Epithelial cell of proximal tubule (primary cell): ENCODE data around the gene RBM45. TPM values are rescaled to one million over a fixed set of nuclear protein-coding genes. Genes with fewer than 3 reads are reported as not detected.
"Not testable (repeated sequence)": the region's sequence is repeated elsewhere in the genome, so short reads cannot be mapped to it uniquely, and the experiment has no call there.

ENCODE experiments used
- DNase-seq: peaks from one replicate; pipeline ENCODE4 v3.0.0-alpha.2; 2011; ENCODE audit warnings: low read depth
- H3K4me3 ChIP-seq: 2 replicates; pipeline ENCODE4 v1.5.1; 2011; ENCODE audit warnings: low read depth, mild to moderate bottlenecking, low read length
- total RNA-seq: library from RNA; depleted of rRNA; stranded (reverse); fragments of >200 nt; gene quantifications from 2 replicates; pipeline ENCODE4 v1.2.3, GENCODE V29; 2015
- TF ChIP-seq, protein P1 (sequence below): conservative IDR thresholded peaks from 2 replicates; pipeline ENCODE4 v1.5.1; 2012; ENCODE audit warnings: low read depth, mild to moderate bottlenecking, low read length

The RBM45 gene
- total RNA-seq, 1 donor from 2014 or later = 10.2 TPM

GRCh38 chr2:178143481-178143880, 31.2 kb downstream of the RBM45 start:
- H3K4me3 ChIP-seq = no peak overlapping the region
- DNase-seq = no peak
- TF ChIP-seq, protein P1, sequence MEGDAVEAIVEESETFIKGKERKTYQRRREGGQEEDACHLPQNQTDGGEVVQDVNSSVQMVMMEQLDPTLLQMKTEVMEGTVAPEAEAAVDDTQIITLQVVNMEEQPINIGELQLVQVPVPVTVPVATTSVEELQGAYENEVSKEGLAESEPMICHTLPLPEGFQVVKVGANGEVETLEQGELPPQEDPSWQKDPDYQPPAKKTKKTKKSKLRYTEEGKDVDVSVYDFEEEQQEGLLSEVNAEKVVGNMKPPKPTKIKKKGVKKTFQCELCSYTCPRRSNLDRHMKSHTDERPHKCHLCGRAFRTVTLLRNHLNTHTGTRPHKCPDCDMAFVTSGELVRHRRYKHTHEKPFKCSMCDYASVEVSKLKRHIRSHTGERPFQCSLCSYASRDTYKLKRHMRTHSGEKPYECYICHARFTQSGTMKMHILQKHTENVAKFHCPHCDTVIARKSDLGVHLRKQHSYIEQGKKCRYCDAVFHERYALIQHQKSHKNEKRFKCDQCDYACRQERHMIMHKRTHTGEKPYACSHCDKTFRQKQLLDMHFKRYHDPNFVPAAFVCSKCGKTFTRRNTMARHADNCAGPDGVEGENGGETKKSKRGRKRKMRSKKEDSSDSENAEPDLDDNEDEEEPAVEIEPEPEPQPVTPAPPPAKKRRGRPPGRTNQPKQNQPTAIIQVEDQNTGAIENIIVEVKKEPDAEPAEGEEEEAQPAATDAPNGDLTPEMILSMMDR = no peak

DNA sequence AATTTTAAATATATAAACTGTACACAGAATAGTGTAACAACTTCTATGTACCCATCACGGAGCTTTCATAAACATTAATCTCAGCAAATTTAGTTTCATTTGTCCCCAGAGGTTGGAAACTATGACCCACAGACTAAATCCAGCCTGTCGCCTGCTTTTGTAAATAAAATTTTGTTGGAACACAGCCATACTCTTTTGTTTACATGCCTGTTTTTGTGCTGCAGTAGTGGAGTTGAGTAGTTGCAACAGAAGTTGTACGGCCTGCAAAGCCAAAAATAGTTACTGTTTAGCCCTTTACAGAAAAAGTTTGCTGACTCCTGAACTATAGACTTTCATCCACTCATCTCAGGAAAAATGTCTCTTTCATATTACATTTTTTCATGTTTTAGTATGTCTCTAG, 39.8 kb downstream of the RBM45 start:
- DNase-seq = no peak
- TF ChIP-seq, protein P1 = no peak
- no peak overlapping the region for H3K4me3 ChIP-seq

DNA sequence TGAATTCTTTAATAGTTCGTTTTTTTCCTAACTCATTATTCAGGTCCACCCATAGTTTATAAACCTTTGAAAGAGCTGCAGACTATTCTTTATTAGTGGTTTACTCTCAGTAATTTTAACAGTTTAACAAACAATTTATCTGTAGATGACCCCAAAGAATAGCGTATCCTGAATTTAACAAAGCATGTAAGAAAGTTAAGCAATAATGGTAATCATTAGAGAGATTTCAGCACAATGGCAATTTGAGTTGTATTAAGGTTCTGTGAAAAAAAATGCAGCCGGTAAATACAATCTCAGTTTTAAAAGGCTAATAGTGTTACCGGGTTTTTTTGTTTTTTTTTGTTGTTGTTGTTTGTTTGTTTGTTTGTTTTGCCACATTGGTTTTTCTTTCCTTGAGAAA, 40.3 kb downstream of the RBM45 start:
- no peak overlapping the region for H3K4me3 ChIP-seq
- TF ChIP-seq, protein P1 = no peak
- DNase-seq = no peak

DNA sequence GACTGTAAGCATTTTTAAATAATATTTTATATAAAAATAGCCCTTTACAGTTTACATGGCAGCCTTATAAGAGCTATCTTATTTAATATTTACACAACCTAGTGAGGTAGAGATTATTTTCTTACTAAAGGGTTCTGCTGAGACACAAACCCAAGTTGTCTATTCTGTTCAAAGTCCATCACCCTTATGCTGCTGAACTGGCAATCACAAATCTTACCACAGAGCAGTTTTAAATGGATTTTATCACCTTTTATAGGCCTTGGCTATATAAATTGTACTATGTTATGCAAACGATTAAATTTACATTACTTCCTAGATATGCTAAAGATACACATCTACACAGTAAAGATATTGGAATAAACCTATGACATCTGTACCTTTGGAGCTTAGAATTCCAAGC, 40.7 kb downstream of the RBM45 start:
- H3K4me3 ChIP-seq = no peak overlapping the region
- TF ChIP-seq, protein P1 = no peak
- no peak for DNase-seq

DNA sequence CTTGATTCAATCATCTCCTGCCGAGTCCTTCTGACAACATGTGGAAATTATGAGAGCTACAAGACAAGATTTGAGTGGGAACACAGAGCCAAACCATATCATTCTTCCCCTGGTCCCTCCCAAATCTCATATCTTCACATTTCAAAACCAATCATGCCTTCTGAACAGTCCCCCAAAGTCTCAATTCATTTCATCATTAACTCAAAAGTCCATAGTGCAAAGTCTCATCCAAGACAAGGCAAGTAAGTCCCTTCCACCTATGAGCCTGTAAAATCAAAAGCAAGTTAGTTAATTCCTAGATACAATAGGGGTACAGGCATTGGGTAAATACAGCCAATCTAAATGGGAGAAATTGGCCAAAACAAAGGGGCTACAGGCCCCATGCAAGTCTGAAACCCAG, 41.6 kb downstream of the RBM45 start:
- H3K4me3 ChIP-seq, DNase-seq: not testable (repeated sequence)

GRCh38 chr2:178155524-178155923, 43.3 kb downstream of the RBM45 start:
- TF ChIP-seq, protein P1 = no peak
- no peak for DNase-seq
- no peak overlapping the region for H3K4me3 ChIP-seq

- no peak overlapping the region for H3K4me3 ChIP-seq
- DNase-seq = peak; percentile 15
- TF ChIP-seq, protein P1 = no peak
Observed at GRCh38 chr2:178157574-178157973, 45.3 kb downstream of the RBM45 start.

DNA sequence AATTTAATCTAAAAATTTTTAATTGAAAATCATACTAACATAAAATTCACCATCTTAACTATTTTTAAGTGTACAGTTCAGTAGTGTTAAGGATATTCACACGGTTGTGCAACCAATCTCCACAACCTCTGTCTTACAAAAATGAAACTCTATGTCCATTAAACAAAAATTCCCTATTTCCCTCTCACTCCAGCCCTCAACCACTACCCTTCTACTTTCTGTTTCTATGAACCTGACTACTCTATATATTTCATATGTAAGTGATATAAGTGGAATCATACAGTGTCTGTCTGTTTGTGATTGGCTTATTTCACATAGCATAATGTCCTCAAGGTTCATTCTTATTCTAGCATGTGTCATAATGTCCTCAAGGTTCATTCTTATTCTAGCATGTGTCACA, 47.7 kb downstream of the RBM45 start:
- no peak overlapping the region for H3K4me3 ChIP-seq
- no peak for DNase-seq
- TF ChIP-seq, protein P1 = no peak
